NCI-H187 treated with DMSO at 0.1 percent for 48 hours (cell line): ENCODE results near the gene CHKB.
"Not testable (repeated sequence)": the region's sequence is repeated elsewhere in the genome, so short reads cannot be mapped to it uniquely, and the experiment has no call there.

Experiments used
- DNase-seq: peaks from one replicate; lab custom pipeline; 2025; lab: John Stamatoyannopoulos, UW

CHKB gene, protein sequence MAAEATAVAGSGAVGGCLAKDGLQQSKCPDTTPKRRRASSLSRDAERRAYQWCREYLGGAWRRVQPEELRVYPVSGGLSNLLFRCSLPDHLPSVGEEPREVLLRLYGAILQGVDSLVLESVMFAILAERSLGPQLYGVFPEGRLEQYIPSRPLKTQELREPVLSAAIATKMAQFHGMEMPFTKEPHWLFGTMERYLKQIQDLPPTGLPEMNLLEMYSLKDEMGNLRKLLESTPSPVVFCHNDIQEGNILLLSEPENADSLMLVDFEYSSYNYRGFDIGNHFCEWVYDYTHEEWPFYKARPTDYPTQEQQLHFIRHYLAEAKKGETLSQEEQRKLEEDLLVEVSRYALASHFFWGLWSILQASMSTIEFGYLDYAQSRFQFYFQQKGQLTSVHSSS

DNA sequence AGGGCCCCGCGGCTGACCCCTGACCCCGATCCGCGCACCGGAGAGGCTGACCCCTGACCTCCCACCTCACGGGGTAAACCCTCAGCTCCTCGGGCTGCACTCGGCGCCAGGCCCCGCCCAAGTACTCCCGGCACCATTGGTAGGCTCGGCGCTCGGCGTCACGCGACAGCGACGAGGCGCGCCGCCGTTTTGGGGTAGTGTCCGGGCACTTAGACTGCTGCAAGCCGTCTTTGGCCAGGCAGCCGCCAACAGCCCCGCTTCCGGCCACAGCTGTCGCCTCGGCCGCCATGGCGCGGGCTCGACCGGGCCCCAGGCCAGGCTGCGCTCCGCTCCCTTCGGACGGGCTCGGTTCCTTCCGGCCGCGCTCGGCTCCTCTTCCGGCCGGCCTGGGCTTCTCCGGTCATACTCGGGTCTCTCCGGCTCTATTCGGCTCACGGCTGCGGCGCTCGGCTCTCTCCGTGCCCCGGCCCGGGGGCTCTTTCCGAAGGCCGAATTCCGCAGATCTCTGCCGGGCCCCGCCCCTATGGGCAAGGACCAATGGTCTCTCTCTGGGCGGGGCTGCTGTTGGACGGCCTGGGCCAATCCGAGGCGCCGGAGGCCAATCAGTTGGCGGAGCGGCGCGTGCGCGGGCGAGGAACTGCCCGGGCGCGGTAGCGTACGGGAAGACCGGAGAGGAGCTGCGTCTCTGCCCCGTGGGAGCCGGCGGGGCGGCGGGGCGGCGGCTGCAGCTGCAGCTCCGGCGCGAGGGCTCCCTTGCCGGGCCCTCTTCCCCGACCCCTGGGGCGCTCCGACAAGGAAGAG is at the start of gene CHKB:
Gene CHKB, minus strand, starts transcription at position 357 of the 801 bp plus-strand sequence. Its CDS starts 68 bp downstream, at position 289.
- DNase-seq = peak; percentile 12

DNA sequence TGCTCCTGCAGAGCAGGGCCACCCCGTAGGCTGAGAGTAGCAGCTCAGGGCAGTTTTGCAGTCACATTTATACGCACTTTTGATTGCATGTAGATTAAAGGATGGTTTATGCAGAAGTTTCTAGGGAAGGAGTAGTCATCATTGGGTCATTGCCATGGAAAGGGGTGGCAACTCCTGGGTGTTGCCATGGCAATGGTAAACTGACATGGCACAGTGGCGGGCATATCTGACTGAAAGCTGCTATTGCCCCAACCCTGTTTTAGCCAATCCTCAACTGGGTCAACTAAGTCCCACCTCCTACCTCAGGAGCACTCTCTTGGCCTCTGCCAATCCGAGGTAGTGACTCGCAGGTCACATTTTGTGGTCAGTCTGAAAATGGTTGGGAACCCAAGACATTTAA is 47.7 kb upstream of the CHKB start:
- no peak for DNase-seq

DNA sequence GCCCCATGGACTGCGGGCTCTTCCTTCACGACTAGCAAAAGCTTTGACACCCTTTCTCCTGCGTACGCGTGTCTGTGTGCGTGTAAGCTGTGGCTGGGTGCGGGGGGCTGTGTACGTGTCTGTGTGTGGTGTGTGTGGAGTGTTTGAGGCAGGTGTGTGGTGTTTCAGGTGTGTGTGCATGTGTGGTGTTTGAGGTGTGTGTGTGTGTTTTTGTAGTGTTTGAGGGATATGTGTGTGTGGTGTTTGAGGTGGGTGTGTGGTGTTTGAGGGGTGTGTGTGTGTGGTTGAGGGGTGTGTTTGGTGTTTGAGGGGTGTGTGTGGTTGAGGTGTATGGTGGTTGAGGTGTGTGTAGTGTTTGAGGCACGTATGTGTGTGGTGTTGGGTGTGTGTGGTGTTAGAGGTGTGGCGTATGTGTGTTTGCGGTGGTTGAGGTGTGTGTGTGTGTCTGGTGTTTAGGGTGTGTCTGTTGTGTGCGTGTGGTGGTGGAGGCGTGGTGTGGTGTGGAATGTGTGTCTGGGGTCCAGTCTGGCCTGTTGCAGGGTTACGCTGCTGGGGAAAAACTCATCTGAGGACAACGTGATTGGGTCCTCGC is 46.0 kb upstream of the CHKB start:
- DNase-seq = no peak

DNA sequence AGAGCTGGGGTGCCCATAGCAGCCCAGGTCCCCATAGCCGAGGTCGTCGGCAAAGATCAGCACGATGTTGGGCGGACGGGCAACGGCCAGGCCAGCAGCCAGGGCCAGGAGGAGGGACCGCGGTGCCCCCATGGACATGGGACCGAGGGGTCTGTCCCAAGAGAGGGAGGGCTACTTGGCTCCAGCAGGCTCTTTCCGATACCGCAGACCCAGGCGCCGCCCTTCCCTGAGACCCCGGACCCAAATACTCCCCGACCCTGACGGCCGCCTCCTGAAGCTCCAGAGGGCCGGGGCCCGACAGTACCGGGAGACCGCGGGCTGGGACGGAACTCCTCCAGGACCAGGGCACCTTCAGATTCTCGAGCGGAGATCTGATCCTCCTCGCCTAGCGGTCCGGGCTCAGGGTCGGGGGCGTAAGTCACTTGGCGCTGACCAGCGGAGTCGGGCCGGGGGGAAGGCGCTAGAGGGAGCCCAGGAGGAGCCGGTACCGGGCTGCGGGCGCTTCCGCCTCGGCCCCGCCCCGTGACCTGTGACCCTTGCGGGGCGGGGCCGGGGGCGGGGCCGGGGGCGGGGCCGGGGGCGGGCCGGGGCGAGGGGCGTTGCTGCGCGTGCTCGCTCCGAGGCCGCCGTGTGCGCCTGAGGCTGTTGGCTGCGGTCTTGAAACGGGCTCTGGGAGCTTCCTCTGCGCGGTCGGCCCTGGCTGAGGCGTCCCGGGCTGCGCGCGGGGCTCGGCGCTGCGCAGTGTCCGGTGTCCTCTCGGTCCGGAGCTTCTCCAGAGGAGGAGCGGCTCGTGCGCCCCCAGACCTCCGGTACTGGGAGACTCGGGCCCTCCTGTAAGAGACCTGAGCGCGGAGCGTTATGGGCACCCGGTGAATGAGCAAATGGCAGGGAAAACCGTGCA is 45.2 kb upstream of the CHKB start, which contains the start of gene ARSA:
Gene ARSA, minus strand, starts transcription at position 511 of the 901 bp plus-strand sequence. Its CDS starts 373 bp downstream, at position 138.
- no peak for DNase-seq

DNA sequence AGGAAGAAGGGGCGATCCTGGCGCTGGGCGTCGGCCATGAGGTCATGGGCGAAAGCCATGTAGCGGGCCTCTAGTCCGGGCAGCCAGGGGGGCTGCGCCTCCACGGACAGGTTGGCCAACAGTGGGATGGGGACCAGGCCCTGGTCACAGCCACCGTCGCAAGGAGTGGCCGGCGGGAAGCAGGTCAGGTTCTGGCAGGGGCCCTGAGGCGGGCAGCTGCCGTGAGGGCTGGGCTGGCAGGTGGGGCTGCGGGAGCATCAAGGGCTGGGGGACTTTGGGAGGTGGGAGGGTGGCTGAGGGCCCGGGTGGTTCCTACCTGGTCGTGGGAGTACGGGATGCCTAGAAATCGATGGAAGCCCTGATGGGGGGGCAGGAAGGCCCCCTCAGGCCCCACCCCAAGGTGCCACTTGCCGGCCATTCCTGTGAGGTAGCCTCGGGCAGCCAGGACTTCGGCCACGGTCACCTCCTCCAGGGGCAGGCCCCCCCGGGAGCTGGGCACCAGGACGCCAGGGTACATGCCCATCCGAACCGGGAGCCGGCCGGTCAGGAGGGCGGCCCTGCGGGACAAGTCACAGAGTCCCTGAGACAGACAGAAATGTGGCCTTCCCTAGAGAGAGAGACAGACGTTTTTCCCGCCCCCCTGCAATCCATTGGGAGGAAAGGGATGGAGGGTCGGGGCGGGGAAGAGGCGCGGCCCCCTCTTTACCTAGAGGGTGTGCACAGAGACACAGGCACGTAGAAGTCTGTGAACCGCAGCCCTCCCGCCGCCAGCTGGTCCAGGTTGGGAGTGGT is 44.4 kb upstream of the CHKB start:
- DNase-seq = no peak

DNA sequence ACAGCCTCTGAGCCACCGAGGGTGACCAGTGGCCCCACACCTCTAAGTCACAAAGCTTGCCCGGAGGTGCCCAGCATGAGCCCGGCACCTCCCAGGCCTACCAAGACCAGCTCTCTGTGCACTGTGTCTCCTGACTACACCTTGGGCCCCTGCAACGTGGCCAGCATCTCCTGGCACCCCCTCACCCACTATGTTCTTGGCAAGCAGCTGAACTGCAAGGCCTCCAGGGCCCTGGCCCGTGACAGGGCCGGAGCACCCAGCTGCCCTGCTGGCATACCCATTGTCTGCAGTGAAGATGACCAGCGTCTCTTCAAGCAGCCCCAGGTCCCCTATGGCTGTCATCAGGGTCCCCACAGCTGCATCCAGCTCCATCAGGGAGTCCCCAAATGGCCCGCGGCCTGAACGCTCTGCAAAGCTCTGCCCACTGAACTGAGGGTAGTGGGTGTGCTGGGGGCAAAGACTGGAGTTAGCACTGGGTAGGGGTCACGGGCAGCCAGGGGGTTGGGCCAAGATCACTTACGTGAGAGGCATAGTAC is 43.7 kb upstream of the CHKB start:
- no peak for DNase-seq

DNA sequence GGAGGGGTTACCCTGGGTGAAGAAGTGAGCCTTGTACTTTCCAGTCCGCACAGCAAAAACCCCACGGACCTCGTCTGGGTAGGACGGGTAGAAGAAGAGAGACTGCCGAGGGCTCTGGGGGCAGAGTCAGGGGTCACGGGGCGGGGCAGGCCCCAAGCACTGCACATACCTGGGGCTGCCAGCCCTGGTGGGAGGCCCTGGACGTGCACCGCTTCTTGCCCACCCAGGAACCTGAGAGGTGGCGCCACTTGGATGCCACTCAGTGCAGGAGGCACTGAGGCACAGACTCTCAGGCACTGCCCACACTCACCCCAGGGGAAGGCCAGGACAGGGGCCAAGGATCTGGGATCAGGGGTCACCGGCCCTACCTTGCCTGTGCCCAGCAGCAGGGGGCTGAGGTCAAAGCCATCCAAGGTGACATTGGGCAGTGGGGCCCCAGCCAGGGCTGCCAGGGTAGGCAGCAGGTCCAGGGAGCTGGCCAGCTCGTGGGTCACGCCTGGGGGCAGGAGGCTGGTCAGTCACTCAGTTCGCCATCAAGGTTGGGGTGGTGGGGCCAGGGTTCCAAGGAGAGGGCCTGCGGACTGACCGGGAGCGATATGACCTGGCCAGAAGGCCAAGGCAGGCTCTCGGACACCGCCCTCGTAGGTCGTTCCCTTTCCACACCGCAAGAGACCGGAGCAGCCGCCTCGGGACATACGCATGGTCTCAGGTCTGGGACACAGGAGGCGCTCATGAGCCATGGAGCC is 43.1 kb upstream of the CHKB start:
- no peak for DNase-seq

DNA sequence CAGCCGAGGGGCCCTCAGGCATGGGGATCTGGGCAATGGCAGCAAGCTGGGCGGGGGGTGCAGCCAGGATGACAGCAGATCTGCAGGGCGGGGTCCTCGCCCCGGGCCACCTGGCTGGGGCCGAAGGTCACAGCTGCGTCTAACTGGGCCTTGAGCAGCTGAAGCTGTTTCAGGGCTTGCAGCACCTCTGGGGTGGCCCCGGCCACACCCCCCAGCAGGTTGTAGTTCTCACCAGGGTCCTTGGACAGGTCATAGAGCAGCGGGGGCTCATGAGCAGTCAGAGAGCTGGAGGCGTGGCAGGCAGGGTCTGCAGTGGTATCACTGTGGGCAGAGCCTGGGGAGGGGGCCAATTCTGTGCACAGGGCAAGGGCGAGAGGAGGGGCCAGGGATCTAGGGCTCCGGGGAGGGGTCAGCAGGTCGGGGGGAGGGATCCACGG is 42.5 kb upstream of the CHKB start:
- no peak for DNase-seq

DNA sequence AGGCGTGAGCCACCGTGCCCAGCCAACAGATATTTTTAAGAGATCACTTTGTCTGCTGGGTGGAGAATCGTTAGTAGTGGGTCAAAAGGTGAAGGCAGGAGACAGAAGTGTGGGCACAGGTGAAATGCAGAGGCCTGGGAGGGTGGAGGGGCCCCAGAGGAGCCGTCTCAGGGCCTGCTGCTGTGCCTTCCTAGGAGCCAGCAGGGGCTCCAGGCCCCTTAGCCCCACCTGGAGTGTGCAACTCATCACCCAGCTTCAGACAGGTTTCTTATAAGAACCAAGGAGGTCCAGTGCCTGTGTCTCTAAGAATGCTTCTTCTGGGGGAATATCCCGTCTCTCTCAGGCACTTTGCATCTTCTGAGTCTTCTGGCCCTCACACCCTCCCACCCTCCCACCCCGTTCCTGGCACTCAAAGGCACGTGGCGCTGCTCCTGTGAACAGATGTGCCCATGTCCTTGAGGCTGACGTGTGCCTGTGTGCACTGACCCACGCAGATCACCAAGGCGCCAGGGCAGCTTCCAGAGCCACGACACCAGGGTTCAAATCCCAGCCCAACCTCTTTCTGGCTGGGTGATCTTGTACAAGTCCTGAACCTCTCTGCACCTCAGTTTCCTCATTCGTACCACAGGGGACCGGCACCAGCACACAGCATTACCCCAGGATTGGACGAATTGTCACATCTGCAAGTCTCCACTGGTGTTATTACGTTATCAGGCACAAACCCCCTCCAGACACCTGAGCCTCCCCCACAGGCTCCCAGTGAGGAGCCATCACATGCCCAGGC is 41.9 kb upstream of the CHKB start:
- no peak for DNase-seq

DNA sequence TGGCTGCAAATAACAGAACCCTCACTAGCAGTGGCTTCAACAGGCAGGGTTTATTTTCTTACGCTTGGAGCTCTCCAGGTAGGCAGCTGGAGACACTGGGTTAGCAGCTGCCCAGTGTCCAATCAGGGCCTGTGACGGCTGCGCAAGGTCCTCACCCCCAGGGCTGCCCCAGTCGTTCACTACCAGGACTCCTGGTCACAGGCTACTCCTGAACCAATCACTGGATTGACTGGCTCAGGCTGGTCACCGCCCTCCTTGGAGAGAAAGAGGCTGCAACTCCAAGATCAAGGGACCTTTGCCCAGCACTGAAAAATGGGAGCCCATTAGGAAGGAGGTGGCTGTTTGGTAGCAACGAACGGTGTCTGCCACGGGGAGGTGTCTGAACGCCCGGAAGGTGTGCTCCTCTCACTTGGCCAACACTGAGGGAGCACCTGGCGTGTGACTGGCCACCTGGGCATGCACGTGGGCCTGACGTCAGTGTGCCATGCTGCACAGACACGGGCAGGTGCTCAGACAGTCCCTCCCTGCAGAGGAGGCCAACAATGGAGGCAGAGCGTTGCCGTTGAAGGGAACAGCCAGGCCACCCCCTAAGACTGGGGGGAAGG is 40.2 kb upstream of the CHKB start:
- no peak for DNase-seq

DNA sequence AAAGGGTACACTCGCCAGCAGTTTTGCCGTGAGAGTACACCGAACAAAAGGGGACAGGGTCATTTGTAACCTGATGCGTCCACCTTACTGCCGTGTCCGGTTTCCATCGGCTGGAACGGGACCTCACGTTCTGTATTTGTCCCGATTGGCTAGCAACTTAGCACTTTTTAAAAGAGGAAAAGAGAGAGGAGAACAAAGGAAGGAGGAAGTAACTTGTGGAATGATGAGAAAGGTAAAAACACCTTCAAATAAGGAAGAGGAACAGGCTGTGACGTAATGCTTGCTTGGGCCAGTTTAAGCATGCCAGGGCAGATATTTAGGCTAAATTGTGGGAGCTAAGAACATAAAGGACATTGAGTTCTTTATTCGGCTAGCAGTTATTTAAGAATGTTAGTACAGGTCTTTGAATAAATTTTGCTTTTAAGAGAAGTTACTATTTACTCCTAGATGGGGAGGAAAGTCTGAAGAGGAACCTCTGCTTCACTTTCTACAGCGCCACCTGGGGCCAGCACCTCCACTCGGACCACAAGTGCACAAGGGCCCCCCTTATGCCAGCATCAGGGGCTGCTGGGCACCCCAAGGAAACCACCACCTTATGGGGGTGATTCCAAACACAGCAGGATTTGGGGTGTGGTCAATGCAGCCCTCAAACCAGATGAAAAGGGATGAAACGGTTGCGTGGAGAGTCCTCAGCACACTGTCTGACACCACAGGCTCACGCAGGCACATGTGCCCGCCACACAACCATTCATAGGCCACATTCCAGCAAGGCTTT is 39.5 kb upstream of the CHKB start:
- DNase-seq = no peak

DNA sequence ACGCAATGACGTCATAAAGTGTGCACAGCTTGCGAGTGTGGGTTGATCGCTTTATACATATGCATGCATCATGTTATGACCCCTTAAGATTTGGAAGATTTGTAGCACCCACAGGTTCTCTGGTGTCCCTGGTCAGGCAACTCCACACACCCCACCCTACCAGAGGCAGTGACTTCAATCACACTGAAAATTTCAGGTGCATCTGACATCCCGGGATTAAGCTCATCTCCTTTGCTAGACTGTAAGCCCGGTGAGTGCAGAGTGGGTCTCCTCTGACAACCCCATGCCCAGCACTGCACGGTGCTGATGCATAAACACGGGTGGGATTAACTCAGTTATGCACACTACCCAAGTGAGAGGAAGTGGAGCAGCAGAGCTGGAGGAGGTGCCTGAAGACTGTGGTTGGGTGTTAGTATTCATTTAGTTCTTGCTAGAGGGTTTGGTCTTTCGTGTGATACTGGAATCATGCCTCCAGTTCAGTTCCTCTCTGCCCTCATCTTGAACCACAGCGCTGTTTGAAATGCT is 38.8 kb upstream of the CHKB start:
- DNase-seq = no peak

DNA sequence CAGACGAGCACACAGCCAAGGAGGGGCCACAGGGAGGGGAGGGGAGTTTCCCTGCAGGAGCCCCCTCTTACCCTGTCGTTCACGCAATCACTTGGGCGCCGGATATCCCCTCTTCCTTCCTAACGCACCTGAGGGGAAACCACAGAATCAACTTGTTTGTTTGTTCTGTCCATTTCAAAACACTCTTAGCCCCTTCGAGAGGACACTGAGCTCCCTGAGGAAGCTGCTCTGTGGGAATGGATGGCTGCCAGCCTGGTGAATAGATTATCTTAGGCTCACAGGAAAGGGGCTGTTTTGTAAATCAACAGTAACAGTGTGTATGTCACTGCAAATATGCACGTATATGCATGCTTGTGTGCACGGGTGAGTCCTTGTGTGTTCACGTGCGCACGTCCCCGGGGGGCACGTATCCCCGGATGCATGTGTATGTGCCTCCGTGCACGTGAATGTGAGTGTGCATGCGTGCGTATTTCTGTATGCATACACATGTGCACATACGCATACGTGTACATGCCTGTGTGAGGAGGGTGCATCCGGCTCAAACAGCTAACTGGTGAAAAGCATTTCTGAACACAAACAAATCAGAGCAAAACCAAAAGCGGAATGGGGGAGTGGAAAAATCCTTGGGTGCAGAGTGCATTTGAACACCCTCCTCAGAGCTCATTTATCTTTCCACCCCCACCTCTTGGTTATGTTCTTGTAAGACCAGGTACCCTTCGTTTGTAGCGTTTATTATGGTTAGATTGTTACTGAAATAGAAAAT is 38.1 kb upstream of the CHKB start:
- DNase-seq = no peak

DNA sequence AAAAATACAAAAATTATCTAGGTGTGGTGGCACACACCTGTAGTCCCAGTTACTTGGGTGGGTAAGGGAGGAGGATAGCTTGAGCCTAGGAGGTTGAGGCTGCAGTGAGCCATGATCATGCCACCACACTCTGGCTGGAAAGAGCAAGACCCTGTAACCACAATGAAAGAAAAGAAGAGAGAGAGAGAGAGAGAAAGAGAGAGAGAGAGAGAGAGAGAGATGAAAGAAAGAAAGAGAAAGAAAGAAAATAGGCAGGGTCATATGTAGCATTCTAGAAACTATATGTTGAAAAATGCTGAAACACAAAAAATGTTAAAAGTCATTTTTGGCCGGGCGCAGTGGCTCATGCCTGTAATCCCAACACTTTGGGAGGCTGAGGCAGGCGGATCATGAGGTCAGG is 31.6 kb upstream of the CHKB start:
- not testable (repeated sequence) for DNase-seq

DNA sequence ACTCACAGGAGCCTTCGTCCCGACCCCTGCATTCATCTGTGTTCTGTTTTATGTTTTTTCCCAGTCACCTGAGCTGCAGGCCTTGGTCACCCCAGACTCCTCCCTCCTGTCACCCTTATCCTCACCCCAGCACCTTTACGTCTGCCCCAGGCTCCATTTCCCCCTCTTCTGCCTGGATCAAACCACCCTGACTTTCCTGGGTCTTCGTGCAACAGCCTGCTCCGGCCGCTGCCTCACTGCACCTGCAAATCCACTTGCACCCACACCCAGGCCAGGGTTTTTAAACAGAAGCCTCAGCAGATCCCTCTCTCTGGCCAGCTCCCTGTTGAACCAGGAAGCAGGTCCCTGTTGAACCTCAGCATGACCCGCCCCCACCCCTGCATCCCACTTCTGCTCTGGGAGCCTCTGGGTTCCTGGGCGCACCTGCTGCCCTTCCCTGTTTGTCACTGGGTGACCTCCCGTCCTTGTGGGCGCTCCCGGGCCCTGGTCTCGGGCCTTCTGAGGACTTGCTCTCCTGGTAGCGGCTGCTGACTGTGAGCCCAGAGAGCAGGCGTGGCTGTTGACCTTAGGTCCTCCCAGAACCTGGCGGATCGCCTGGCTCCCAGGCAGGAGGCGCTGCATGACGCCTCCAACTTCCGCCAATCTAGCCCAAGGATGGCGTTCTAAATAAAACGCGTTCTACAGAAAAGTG is 30.8 kb upstream of the CHKB start:
- DNase-seq = no peak
